Coronary artery (tissue), 2 donors: ENCODE data around the gene SNW1.

Experiments used
- DNase-seq: peaks from one replicate; pipeline ENCODE4 v3.0.0-alpha.2; 2017; ENCODE audit warnings: low spot score
- H3K27ac ChIP-seq, 2 donors: fragments of 200-600 bp; sonication (generic); one replicate each; pipeline ENCODE4 v1.5.1; 2016 to 2019
- H3K4me3 ChIP-seq: fragments of 200-600 bp; sonication (generic); 2 replicates; pipeline ENCODE4 v1.5.1; 2016; ENCODE audit warnings: mild to moderate bottlenecking, moderate library complexity
- TF ChIP-seq, protein P1 (sequence below): fragments of 200-600 bp; sonication (generic); IDR thresholded peaks from one replicate; pipeline ENCODE4 v1.5.1; 2019; ENCODE audit warnings: antibody characterized with exemption

SNW1 gene

GRCh38 chr14:77741438-77741837 is 19.5 kb downstream of the SNW1 start:
- Histone ChIP-seq H3K27ac (no peak overlapping the region), H3K4me3 (no peak overlapping the region)
- DNase-seq: no peak
- TF ChIP-seq, protein P1, sequence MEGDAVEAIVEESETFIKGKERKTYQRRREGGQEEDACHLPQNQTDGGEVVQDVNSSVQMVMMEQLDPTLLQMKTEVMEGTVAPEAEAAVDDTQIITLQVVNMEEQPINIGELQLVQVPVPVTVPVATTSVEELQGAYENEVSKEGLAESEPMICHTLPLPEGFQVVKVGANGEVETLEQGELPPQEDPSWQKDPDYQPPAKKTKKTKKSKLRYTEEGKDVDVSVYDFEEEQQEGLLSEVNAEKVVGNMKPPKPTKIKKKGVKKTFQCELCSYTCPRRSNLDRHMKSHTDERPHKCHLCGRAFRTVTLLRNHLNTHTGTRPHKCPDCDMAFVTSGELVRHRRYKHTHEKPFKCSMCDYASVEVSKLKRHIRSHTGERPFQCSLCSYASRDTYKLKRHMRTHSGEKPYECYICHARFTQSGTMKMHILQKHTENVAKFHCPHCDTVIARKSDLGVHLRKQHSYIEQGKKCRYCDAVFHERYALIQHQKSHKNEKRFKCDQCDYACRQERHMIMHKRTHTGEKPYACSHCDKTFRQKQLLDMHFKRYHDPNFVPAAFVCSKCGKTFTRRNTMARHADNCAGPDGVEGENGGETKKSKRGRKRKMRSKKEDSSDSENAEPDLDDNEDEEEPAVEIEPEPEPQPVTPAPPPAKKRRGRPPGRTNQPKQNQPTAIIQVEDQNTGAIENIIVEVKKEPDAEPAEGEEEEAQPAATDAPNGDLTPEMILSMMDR: no peak

DNA sequence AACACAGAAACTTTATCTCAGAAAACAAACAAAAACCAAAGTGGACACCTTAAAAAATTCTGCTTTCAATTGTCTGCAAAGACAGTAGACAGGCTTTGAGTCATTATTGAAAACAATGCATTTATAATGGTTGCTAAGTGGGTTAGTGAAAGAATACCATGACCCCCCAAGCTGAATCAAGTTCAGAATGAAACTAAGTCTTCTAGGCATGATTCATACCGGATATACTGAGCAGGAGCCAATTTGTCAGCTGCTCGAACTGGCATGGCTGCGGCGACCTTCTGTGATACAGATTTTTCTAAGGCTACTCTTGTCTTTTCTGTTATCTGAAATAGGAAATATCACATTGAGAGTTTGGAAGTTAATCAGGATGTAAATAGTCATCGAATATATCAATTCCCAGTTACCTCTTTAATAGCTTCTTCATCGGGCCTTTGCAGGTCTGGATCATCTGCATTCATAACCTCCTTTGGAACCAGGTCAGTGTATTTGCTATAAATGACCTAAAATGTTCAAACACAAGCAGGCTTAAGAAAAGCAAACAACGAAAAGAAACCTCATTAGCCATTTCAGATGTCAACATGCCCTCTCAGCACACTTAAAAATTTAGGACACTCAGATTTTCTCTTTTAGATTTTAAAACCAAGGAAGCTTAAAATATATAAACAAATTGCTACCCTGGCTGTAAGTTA is 22.3 kb downstream of the SNW1 start:
- Histone ChIP-seq H3K27ac (no peak overlapping the region), H3K4me3 (no peak overlapping the region)
- DNase-seq: no peak
- TF ChIP-seq, protein P1: no peak

- no peak for DNase-seq
- H3K4me3 ChIP-seq: no peak overlapping the region
- no peak overlapping the region for H3K27ac ChIP-seq
- TF ChIP-seq, protein P1: no peak
Measured at GRCh38 chr14:77730976-77731497, 29.9 kb downstream of the SNW1 start.

GRCh38 chr14:77722301-77722700 is 38.7 kb downstream of the SNW1 start:
- H3K27ac ChIP-seq: no peak overlapping the region
- DNase-seq: no peak
- H3K4me3 ChIP-seq: no peak overlapping the region
- TF ChIP-seq, protein P1: no peak

DNA sequence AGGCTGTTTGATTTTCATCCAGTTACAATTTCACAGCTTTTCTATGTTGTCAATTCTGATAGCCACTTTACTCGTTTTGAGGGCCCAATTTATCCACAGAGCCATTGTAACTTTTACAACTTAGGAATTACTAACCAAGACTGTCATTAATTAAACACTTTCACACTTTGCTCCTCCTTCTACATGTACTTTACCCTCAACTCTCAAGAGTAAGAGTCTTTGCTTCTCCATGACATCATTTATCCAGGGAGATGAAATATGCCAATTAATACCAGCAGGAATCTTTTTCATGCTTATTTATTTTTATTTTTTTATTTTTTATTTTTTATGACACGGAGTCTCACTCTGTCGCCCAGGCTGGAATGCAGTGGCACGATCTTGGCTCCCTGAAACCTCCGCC is 39.5 kb downstream of the SNW1 start:
- H3K4me3 ChIP-seq: no peak overlapping the region
- DNase-seq: no peak
- TF ChIP-seq, protein P1: no peak
- H3K27ac ChIP-seq: no peak overlapping the region

GRCh38 chr14:77717608-77718305 is 43.2 kb downstream of the SNW1 start:
- H3K4me3 ChIP-seq: no peak overlapping the region
- DNase-seq: no peak
- TF ChIP-seq, protein P1: no peak
- H3K27ac ChIP-seq: no peak overlapping the region

DNA sequence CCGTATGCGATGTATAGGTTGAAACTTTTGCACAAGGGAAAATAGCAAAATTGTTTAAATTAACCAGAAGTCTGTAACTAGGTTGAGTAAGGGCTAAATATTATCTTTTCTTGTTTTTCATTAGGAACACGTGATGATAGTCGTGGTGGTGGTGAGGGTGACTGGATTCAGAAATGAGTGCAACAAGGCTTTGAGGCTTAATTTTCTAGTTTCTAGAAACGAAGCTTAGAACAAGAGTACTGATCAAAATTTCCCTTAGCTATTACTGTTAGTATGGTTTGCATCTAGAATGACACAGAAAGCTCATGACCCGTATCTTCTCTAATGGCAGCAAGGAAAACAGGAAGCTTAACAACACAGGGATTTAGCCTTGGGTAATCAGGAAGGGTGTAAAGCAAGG is 46.0 kb downstream of the SNW1 start:
- TF ChIP-seq, protein P1: no peak
- no peak overlapping the region for H3K4me3 ChIP-seq
- H3K27ac ChIP-seq: no peak overlapping the region
- DNase-seq: no peak
